ENCODE results near the gene SHISA2.

SHISA2 gene

DNA sequence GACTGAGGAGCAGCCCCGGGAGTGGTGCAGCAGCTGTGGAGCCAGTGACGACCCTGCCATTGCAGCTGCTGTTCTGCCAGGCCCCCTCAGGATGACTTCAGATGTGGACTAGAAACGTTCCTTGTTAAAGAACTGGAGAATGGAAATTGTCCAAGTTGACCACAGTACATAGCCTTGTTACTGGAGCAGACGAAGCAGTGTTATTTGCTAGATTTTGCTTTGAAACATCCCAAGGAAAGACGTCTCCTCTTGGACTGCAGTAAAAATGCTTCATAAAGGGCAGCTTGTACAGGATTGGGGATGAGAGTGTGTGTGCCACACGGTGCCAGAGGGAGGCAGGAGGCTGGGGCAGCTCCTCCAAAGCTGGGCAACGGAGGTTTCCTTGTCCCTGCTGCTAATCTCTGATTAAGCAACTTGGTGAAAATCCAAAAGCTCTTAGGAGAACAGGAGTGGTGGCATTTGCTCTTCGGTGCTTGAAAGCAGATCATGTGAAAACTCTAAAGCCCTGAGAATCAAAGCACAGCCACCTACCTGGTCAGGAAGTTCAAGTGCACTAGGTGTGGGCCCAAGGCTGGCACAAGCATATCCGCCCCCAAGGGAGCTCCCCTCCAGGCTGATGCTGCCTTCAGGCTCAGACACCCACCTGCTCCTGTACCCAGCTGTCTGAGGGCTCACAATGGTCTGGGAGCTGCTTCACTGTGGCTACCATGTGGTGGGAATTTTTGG lies 34.5 kb downstream of the SHISA2 start:
- peak in 5 of 6 experiments; percentile 5 to 39 (median 14) for DNase-seq

DNA sequence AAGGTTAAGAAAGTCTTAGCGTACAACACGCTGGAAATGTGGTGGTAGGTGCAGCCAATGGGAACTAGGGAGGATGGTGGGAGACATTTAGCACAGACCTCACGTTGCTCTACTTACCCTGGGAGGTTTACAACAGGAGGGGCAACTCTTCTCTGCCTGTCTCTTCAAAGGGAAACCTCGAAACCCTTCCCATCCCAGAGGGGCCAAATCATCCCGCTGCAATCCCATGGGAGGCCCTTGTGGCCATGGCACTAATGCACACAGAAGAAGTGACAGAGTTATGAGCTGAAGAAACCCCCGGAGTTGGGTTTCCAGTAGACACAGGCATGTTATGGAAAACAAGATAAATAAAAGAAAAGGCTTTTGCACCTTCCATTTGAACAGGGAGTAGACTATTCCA lies 35.6 kb downstream of the SHISA2 start:
- no peak for DNase-seq

DNA sequence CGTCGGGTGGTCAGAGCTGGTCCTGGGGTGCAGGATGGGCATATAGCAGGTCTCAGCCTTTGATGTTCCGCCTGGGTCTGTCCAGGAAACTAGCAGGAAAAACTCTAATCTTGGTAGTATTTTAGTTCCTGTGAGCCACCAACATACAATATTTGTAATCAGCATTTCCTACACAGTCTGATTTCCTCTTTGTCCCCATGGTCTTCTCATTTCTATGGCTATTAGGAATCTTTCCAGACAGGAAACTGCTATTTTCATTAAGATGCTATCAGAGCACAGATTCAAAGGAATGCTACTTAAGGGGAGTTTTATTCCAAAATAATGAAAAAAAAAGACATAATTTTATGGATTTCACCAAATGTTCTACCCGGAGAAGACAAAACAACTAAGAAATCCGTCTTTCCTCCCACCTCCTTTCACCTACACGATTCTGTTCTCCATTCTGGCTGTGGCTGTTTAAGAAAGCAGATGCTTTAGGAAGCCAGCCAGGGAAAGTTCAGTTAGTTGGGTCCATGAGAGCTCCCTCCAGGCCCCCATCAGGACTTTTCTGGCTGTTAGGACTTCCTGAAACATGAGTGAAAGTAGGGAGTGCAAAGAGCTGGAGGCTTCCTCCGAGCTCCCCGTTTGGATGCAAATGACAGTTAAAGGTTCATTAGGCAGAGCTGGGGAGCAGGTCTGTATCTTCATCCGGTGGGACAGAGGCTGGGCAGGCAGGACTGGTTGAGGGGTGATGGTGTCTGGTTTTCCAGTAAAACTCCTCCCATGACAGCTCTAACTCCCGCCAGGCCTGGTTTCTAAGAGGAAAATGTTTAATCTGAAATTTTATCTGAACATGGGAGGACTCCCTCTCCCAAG lies 36.3 kb downstream of the SHISA2 start:
- DNase-seq: no peak

DNA sequence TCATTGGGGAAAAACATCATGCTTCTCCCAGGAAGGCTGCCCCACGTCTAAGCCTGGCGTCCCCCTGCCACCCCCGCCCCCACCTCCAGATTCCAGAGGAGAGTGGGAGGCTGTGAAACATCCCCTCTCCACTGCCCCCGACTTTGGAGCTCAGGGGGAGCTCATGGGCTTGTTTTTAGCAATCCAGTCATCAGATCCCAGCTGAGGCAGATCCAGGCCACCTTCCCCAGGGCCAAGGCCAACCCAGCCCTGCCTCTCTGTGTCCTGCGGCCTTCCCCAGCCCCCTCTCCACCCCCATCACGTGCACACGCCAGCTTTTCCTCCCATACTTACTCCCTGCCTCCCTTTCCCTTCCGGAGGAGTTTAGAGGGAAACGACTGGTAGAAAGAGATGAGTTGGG lies 38.8 kb downstream of the SHISA2 start:
- DNase-seq: no peak

DNA sequence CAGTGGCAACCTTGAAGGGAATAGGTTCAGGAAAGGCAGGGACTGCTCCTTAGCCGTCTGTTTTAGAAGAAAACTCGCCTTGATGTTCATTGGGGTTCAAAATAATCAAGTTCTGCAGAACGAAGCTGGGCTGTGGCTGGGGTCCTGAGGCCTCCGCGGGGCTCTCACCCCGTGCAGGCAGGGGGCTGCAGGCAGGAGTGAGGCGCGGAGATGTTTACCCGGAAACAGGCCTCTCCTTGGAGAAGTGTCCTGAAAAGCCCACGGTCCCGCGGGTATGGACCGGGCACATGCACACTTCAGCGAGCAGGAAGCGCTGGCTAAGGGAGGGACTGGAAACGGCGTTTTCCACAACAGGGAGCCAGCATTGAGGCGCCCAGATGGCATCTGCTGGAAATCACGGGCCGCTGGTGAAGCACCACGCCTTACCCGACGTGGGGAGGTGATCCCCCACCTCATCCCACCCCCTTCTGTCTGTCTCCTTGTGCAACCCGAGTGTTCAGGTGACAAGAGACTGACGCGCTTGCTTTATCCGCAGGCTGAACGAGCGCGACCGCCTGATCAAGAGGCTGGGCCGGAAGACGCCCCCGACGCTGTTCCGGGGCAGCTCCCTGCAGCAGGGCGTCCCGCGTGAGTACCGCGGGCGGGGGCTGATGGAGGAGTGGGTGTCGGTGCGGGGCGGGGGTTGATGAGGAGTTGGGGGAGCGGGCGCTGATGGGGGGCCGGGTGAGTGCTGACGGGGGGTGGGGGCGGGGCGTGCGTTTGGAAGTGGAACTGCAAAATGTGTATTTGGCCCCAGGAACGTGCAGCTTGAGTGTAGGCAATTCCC lies 39.6 kb downstream of the SHISA2 start:
- peak; percentile 61 to 75 (median 69) for DNase-seq

DNA sequence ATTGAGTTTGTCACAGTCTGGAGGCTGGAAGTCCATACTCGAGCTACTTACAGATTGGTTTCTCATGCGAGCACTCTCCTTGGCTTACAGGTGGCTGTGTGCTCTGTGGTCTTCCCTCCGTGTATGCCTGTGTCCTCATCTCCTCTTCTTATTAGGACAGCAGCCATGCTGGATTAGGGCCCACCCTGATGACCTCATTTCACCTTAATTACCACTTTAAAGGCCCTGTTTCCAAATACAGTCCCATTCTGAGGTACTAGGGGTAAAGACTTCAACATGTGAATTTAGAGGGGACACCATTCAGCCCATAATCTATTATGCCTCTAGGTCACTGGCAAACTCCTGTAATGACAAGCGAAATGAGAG lies 40.6 kb downstream of the SHISA2 start:
- no peak for DNase-seq

DNA sequence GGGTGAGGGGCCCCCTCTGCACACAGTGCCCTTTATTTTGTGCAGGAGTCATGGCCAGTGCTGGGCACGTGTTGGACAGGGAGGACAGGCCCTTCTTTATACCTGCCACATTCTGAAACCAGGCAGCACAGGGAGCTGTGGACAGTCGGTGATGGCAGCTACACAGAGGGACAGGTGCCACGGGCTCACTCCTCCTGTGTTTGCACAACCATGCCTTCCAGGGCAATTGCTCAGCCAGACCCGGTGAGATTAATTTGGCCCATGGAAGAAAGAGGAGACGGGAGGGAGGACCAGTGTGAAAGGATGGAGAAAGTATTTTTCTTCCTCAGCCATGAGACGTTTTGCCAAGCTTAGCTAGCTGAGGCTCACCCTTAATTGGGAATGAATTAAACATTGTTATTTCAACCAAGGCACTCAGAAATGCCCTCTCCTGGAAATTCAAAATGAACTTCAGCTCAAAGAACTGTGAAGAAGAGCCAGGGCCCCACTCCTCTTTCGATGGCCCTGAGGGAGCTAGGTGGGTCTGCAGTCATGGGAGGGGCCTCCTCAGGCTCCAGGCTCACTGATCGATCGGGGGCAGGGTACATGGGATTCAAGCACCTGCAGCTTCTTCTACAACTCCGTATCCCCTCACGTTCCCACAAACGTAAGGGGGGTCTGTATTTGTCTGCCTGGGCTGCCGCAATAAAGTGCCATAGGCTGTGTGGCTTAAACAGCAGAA lies 41.2 kb downstream of the SHISA2 start:
- no peak for DNase-seq

DNA sequence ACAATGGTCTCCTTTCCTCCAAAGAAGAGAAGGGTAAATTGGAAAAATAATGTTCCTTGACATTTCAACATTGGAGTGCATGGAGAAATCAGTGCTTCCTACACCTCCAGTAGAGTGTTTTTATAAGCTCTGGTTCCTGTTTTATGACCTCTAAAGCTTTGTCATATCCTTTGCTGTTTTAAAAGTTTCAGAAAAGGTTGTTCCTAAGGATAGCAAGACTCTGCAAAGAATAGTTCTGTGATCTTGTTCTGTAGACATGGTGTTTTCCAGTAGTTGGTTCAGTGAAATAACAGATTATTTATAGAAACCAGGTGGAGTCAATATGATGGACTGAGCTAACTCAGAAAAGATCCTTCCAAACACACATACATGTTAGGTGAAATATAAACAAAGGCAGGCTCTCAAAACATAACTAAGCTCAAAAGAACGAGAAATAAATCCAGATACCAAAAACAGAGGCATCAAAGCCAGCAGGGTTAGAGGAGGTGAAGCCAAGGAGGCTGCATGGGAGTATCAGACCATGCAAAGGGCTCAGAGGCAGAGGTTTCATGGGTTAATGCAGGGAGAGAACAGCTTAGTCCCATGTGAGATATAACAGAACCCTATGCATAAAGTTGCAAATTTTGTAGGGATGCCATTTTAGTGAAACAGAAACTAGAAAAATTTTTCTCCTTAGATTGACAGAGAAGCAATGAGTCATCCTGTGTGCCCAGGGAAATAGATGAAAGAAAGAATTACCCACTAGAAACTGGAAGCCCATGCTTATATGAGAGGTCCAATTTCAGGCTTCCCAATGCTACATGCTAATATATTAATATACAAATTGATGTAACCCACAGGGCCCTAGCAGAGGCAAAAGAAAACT lies 44.3 kb downstream of the SHISA2 start:
- DNase-seq: no peak
